GM06990 (cell line): Measurements from ENCODE around the gene EPHA10.

ENCODE experiments used
- DNase-seq: peaks from one replicate; pipeline ENCODE4 v3.0.0-alpha.2; 2011; ENCODE audit not compliant: insufficient read length; ENCODE audit errors: extremely low read depth
- H3K27me3 ChIP-seq: replicated peaks from 2 replicates; pipeline ENCODE4 v1.6.0; 2011; ENCODE audit warnings: low read length; ENCODE audit not compliant: control insufficient read depth, insufficient read depth
- H3K36me3 ChIP-seq: 2 replicates; pipeline ENCODE4 v1.5.1; 2011; ENCODE audit warnings: low read length; ENCODE audit not compliant: control insufficient read depth, insufficient read depth
- H3K4me3 ChIP-seq: replicated peaks from 2 replicates; pipeline ENCODE4 v1.5.1; 2011; ENCODE audit warnings: low read depth, mild to moderate bottlenecking, control low read depth, low read length
- TF ChIP-seq, protein P1 (sequence below): IDR thresholded peaks from 2 replicates; pipeline ENCODE4 v1.5.1; 2011; ENCODE audit warnings: low read length, control low read depth, mild to moderate bottlenecking, inconsistent platforms; ENCODE audit not compliant: insufficient read depth, poor library complexity, severe bottlenecking

EPHA10 gene

GRCh38 chr1:37718181-37718900 lies 46.6 kb downstream of the EPHA10 start:
- no peak for DNase-seq
- TF ChIP-seq, protein P1, sequence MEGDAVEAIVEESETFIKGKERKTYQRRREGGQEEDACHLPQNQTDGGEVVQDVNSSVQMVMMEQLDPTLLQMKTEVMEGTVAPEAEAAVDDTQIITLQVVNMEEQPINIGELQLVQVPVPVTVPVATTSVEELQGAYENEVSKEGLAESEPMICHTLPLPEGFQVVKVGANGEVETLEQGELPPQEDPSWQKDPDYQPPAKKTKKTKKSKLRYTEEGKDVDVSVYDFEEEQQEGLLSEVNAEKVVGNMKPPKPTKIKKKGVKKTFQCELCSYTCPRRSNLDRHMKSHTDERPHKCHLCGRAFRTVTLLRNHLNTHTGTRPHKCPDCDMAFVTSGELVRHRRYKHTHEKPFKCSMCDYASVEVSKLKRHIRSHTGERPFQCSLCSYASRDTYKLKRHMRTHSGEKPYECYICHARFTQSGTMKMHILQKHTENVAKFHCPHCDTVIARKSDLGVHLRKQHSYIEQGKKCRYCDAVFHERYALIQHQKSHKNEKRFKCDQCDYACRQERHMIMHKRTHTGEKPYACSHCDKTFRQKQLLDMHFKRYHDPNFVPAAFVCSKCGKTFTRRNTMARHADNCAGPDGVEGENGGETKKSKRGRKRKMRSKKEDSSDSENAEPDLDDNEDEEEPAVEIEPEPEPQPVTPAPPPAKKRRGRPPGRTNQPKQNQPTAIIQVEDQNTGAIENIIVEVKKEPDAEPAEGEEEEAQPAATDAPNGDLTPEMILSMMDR, result no peak
- H3K36me3 ChIP-seq, result no peaks in the 10 kb centered on the region
- H3K4me3 ChIP-seq, result no peak overlapping the region
- H3K27me3 ChIP-seq, result no peaks in the 10 kb centered on the region; the same call in 1 of the 2 replicates

GRCh38 chr1:37717631-37718030 lies 47.3 kb downstream of the EPHA10 start:
- no peaks in the 10 kb centered on the region for H3K36me3 ChIP-seq
- no peak overlapping the region for H3K4me3 ChIP-seq
- DNase-seq, result no peak
- TF ChIP-seq, protein P1, result no peak
- H3K27me3 ChIP-seq, result no peaks in the 10 kb centered on the region; the same call in 1 of the 2 replicates

DNA sequence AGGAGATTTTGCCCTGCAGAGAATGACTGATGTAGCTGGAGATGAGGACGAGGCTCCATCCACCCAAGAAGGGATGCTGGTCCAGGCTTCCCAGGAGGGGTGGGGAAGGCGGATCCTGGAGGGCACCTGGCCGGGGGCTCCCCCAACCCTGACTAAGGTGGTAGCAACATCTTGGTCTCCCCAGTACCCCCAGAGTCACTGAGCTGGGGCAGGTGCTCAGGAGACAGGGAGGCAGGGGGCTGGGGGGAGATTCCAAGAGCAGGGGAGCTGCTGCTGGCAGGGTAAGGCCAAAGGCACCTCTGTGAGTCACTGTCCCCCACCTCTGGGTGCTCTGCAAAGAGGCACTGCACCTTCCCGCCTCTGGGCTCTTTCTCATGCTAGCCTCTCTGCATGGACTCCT lies 48.6 kb downstream of the EPHA10 start:
- DNase-seq, result no peak
- H3K4me3 ChIP-seq, result no peak overlapping the region
- H3K27me3 ChIP-seq, result no peaks in the 10 kb centered on the region; the same call in 1 of the 2 replicates
- TF ChIP-seq, protein P1, result no peak
- no peaks in the 10 kb centered on the region for H3K36me3 ChIP-seq

DNA sequence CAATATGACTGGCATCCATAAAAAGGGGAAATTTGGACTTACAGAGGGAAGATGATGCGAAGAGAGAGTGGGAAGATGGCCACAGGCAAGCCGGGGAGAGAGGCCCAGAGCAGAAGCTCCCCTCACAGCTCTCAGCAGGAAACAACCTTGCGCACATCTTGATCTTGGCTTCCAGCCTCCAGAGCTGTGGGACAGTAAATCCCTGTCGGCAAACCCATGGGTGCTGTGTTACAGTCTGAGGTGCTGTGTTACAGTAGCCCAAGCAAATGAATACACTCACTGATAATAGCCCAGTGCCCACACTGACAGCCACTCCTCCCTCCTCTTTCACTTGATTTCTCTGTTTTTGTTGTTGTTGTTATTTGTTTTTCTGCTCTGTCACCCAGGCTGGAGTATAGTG lies 50.2 kb downstream of the EPHA10 start:
- no peaks in the 10 kb centered on the region; the same call in 1 of the 2 replicates for H3K27me3 ChIP-seq
- H3K36me3 ChIP-seq, result peaks cover 3% of the 10 kb centered on the region
- DNase-seq, result no peak

DNA sequence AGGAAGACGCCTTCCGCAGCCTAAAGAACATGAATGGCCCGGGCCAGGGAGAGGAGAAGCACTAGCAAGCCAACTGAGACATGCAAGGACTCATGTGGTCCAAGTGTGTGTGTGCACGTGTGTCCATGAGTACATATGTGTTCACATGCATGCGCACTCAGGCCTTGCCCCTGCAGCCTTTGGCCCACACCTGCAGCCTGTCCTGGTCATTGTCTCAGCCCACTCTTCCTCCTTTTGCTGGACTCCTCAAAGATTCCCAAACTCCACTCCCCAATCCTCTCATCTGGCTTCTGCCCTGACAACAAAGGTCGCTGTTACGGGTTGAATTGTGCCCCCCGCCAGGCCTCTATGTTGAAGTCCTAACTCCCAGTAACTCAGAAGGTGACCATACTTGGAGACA lies 50.7 kb downstream of the EPHA10 start:
- TF ChIP-seq, protein P1, result no peak
- Histone ChIP-seq H3K27me3 (no peaks in the 10 kb centered on the region), H3K36me3 (peaks cover 3% of the 10 kb centered on the region), H3K4me3 (no peak overlapping the region)
- DNase-seq, result no peak

More for the DNA sequence above, 50.2 kb downstream of the EPHA10 start:
- H3K4me3 ChIP-seq, result no peak overlapping the region
- TF ChIP-seq, protein P1, result no peak

- H3K27me3 ChIP-seq, result no peaks in the 10 kb centered on the region
- H3K36me3 ChIP-seq, result peaks cover 26% of the 10 kb centered on the region
- no peak overlapping the region for H3K4me3 ChIP-seq
- no peak for DNase-seq
- TF ChIP-seq, protein P1, result no peak
Measured at GRCh38 chr1:37708471-37708870, 56.4 kb downstream of the EPHA10 start.
